BE2C (cell line): ENCODE data around the gene BST1.
"Not testable (repeated sequence)": the region's sequence is repeated elsewhere in the genome, so short reads cannot be mapped to it uniquely, and the experiment has no call there.

ENCODE experiments used
- DNase-seq: peaks from one replicate; pipeline ENCODE4 v3.0.0-alpha.2; 2020
- H3K27me3 ChIP-seq: fragments of 250-450 bp; sonication (Bioruptor Pico); 2 replicates; pipeline ENCODE4 v1.5.1; 2020; ENCODE audit warnings: mild to moderate bottlenecking
- H3K36me3 ChIP-seq: fragments of 250-450 bp; sonication (Bioruptor Pico); 2 replicates; pipeline ENCODE4 v1.5.1; 2020; ENCODE audit warnings: mild to moderate bottlenecking
- H3K4me1 ChIP-seq: fragments of 250-450 bp; sonication (Bioruptor Pico); 2 replicates; pipeline ENCODE4 v1.5.1; 2020
- H3K4me3 ChIP-seq: 2 replicates; pipeline ENCODE4 v1.5.1; 2011; ENCODE audit warnings: low read depth, low read length
- H3K9me3 ChIP-seq: fragments of 250-450 bp; sonication (Bioruptor Pico); 2 replicates; pipeline ENCODE4 v1.5.1; 2020
- CTCF ChIP-seq: IDR thresholded peaks from 2 replicates; pipeline ENCODE4 v1.5.1; 2012; ENCODE audit warnings: mild to moderate bottlenecking, low read depth, low read length

Gene BST1

GRCh38 chr4:15757054-15757453, 54.2 kb downstream of the BST1 start:
- Histone ChIP-seq H3K27me3 (no peaks in the 10 kb centered on the region), H3K4me1 (no peaks in the 10 kb centered on the region), H3K36me3 (no peaks in the 10 kb centered on the region), H3K9me3 (no peaks in the 10 kb centered on the region), H3K4me3 (no peak overlapping the region)
- TF ChIP-seq CTCF: no peak
- no peak for DNase-seq

- H3K36me3 ChIP-seq: no peaks in the 10 kb centered on the region
- TF ChIP-seq CTCF: no peak
- H3K4me3 ChIP-seq: no peak overlapping the region
- DNase-seq: no peak
- H3K4me1 ChIP-seq: no peaks in the 10 kb centered on the region
- no peaks in the 10 kb centered on the region for H3K27me3 ChIP-seq
- no peaks in the 10 kb centered on the region for H3K9me3 ChIP-seq
Measured at GRCh38 chr4:15758294-15758693, 55.4 kb downstream of the BST1 start.

GRCh38 chr4:15762460-15762859, 59.6 kb downstream of the BST1 start:
- H3K4me1 ChIP-seq, H3K36me3 ChIP-seq, H3K4me3 ChIP-seq, DNase-seq, H3K9me3 ChIP-seq, H3K27me3 ChIP-seq: not testable (repeated sequence)

- TF ChIP-seq CTCF: no peak
- no peaks in the 10 kb centered on the region for H3K27me3 ChIP-seq
- H3K4me1 ChIP-seq: no peaks in the 10 kb centered on the region
- H3K36me3 ChIP-seq: no peaks in the 10 kb centered on the region
- no peak for DNase-seq
- H3K9me3 ChIP-seq: no peaks in the 10 kb centered on the region; the same call in 1 of the 2 replicates
- H3K4me3 ChIP-seq: no peak overlapping the region
Measured at GRCh38 chr4:15765391-15765790, 62.5 kb downstream of the BST1 start.

- no peaks in the 10 kb centered on the region; the same call in 1 of the 2 replicates for H3K9me3 ChIP-seq
- TF ChIP-seq CTCF: no peak
- no peak for DNase-seq
- no peak overlapping the region for H3K4me3 ChIP-seq
- H3K4me1 ChIP-seq: no peaks in the 10 kb centered on the region
- no peaks in the 10 kb centered on the region for H3K36me3 ChIP-seq
- no peaks in the 10 kb centered on the region for H3K27me3 ChIP-seq
Measured at GRCh38 chr4:15765910-15766697, 63.2 kb downstream of the BST1 start.

GRCh38 chr4:15766821-15767220, 64.0 kb downstream of the BST1 start:
- no peak for DNase-seq
- Histone ChIP-seq H3K9me3 (no peaks in the 10 kb centered on the region; the same call in 1 of the 2 replicates), H3K27me3 (no peaks in the 10 kb centered on the region), H3K4me3 (no peak overlapping the region), H3K4me1 (no peaks in the 10 kb centered on the region), H3K36me3 (no peaks in the 10 kb centered on the region)
- no peak for TF ChIP-seq CTCF
